Sigmoid colon (tissue), 7 donors: ENCODE results near the gene HDGF. TPM values are rescaled to one million over a fixed set of nuclear protein-coding genes. Genes with fewer than 3 reads are reported as not detected.

Experiments used
- DNase-seq: peaks from one replicate; pipeline ENCODE4 v3.0.0-alpha.2; 2019
- H3K27ac ChIP-seq, 4 donors: fragments of 200-600 bp; sonication (generic); one replicate each; pipeline ENCODE4 v1.5.1; 2016 to 2019; ENCODE audit warnings: mild to moderate bottlenecking in 1 of 4
- H3K27me3 ChIP-seq, 3 donors: fragments of 200-600 bp; sonication (generic); one replicate each; pipeline ENCODE4 v1.5.1; 2019; ENCODE audit warnings: mild to moderate bottlenecking in 1 of 3
- H3K36me3 ChIP-seq, 4 donors: fragments of 200-600 bp; sonication (generic); one replicate each; pipeline ENCODE4 v1.5.1; 2016 to 2019
- H3K4me1 ChIP-seq, 4 donors: fragments of 200-600 bp; sonication (generic); one replicate each; pipeline ENCODE4 v1.5.1; 2017 to 2019
- H3K4me3 ChIP-seq, 4 donors: fragments of 200-600 bp; sonication (generic); one replicate each; pipeline ENCODE4 v1.5.1; 2017 to 2019; ENCODE audit warnings: mild to moderate bottlenecking in 2 of 4, moderate library complexity in 1 of 4
- H3K9me3 ChIP-seq, 4 donors: fragments of 200-600 bp in 3 of 4; sonication (generic) in 3 of 4; one replicate each; pipeline versions ENCODE4 v1.5.1 to v1.6.1; 2013 to 2019
- CTCF ChIP-seq, 4 experiments: fragments of 450-650 bp in 3 of 4; fragments of 200-600 bp in 1 of 4; IDR thresholded peaks; one replicate each; pipeline ENCODE4 v1.5.1; 2016 to 2019; ENCODE audit warnings: antibody characterized with exemption in 4 of 4, mild to moderate bottlenecking in 3 of 4, moderate library complexity in 2 of 4
- EP300 ChIP-seq, 4 donors: sonication (generic); formaldehyde crosslinking; IDR thresholded peaks; one replicate each; pipeline ENCODE4 v1.6.1; 2017; ENCODE audit warnings: antibody characterized with exemption in 4 of 4
- POLR2A ChIP-seq, 2 donors: fragments of 450-650 bp; IDR thresholded peaks; one replicate each; pipeline ENCODE4 v1.6.1; 2016; ENCODE audit warnings: antibody characterized with exemption in 2 of 2, mild to moderate bottlenecking in 2 of 2, moderate library complexity in 2 of 2
- POLR2AphosphoS5 ChIP-seq, 4 donors: sonication (generic); formaldehyde crosslinking; IDR thresholded peaks; one replicate each; pipeline ENCODE4 v1.6.1; 2017; ENCODE audit warnings: antibody characterized with exemption in 4 of 4
- WGBS, 2 donors: extraction: QIAGEN DNeasy Blood & Tissue Kit; methylation state at CpG; one replicate each; pipeline ENCODE4 v1.1.7; 2013; 5-methylcytosine and 5-hydroxymethylcytosine counted together
- intact Hi-C: fragments of 100-400 bp; cut with DNase I; formaldehyde crosslinking; loops from one replicate; pipeline ENCODE4 v1.15.1; 2023
- polyA plus RNA-seq, 3 donors: library from polyadenylated mRNA; stranded (reverse); fragments of 200-250 nt; gene quantifications; one replicate each; pipeline ENCODE4 v1.2.3, GENCODE V29; 2013
- total RNA-seq, 4 donors: library from RNA; depleted of rRNA; stranded (reverse); fragments of >200 nt; gene quantifications; one replicate each; pipeline ENCODE4 v1.1.0, GENCODE V29; 2016
- donor health status: healthy with polysubstance abuse.
- donor health status: Bipolar disorder and iron deficiency.
- donor health status: healthy.

Gene HDGF
- 100 to 1,000 TPM; 108 to 128 (median 116) TPM for total RNA-seq
- polyA plus RNA-seq, result 100 to 1,000 TPM; 156 to 297 (median 202) TPM

- Histone ChIP-seq H3K4me1 (peaks cover 0 to 52% (median 46%) of the 10 kb centered on the region in 4 donors), H3K27ac (peak within 1 kb of the TSS; percentile 96 to 100 (median 98)), H3K27me3 (no peaks in the 10 kb centered on the region), H3K4me3 (peak within 1 kb of the TSS; percentile 98 to 100 (median 99)), H3K9me3 (no peaks in the 10 kb centered on the region), H3K36me3 (no peaks in the 10 kb centered on the region)
- TF ChIP-seq POLR2AphosphoS5 (IDR thresholded peaks at IDR 0.05) (no peak), CTCF (IDR thresholded peaks at IDR 0.05) (no peak), EP300 (IDR thresholded peaks at IDR 0.05) (no peak)
- intact Hi-C loops, result loop anchor here (2.0 kb wide), 1 partner anchor 15 kb away; the partner anchor contains the start of gene PRCC
- no peak for DNase-seq
- WGBS, 2 donors, result 0 to 1% methylated on average over 48 of the region's 48 CpGs
Observed at GRCh38 chr1:156751451-156751756, at the start of gene HDGF. Gene HDGF, minus strand, starts transcription at chr1:156751675. Its CDS starts 246 bp downstream, at chr1:156751429.

GRCh38 chr1:156797212-156797871, 45.9 kb upstream of the HDGF start:
- intact Hi-C loops, result no loop called here
- Histone ChIP-seq H3K4me3 (no peak overlapping the region), H3K36me3 (peaks cover 33 to 100% (median 68%) of the 10 kb centered on the region in 4 donors), H3K4me1 (peaks cover 0 to 4% (median 0%) of the 10 kb centered on the region in 4 donors), H3K9me3 (no peaks in the 10 kb centered on the region), H3K27ac (no peak overlapping the region), H3K27me3 (no peaks in the 10 kb centered on the region)
- 48 to 52% methylated on average over 4 of the region's 4 CpGs for WGBS, 2 donors
- TF ChIP-seq CTCF (IDR thresholded peaks at IDR 0.05), result peak in 3 of 4 experiments; percentile 29 to 65 (median 57)
- TF ChIP-seq POLR2AphosphoS5 (IDR thresholded peaks at IDR 0.05), result no peak
- no peak for DNase-seq

- H3K9me3 ChIP-seq, result no peaks in the 10 kb centered on the region
- intact Hi-C loops, result no loop called here
- peaks cover 0 to 4% (median 0%) of the 10 kb centered on the region in 4 donors for H3K4me1 ChIP-seq
- H3K27me3 ChIP-seq, result no peaks in the 10 kb centered on the region
- 86 to 87% methylated on average over 8 of the region's 8 CpGs for WGBS, 2 donors
- H3K27ac ChIP-seq, result no peak overlapping the region
- H3K36me3 ChIP-seq, result peaks cover 36 to 100% (median 75%) of the 10 kb centered on the region in 4 donors
- DNase-seq, result no peak
- TF ChIP-seq CTCF (IDR thresholded peaks at IDR 0.05), result no peak
- no peak for TF ChIP-seq EP300 (IDR thresholded peaks at IDR 0.05)
- no peak for TF ChIP-seq POLR2AphosphoS5 (IDR thresholded peaks at IDR 0.05)
- TF ChIP-seq POLR2A (IDR thresholded peaks at IDR 0.05), result no peak
- no peak overlapping the region for H3K4me3 ChIP-seq
Observed at GRCh38 chr1:156796340-156797097, 45.0 kb upstream of the HDGF start.

GRCh38 chr1:156795787-156796186, 44.3 kb upstream of the HDGF start:
- intact Hi-C loops, result no loop called here

More at GRCh38 chr1:156795787-156796186, 44.3 kb upstream of the HDGF start:
- DNase-seq, result no peak
- no peak for TF ChIP-seq EP300 (IDR thresholded peaks at IDR 0.05)
- TF ChIP-seq POLR2A (IDR thresholded peaks at IDR 0.05), result no peak
- TF ChIP-seq CTCF (IDR thresholded peaks at IDR 0.05), result no peak
- H3K9me3 ChIP-seq, result no peaks in the 10 kb centered on the region
- no peak overlapping the region for H3K27ac ChIP-seq
- no peak overlapping the region for H3K4me3 ChIP-seq
- H3K27me3 ChIP-seq, result no peaks in the 10 kb centered on the region
- WGBS, 2 donors, result 62 to 70% methylated on average over 7 of the region's 7 CpGs
- H3K4me1 ChIP-seq, result no peaks in the 10 kb centered on the region
- peaks cover 34 to 100% (median 75%) of the 10 kb centered on the region in 4 donors for H3K36me3 ChIP-seq
